ENCODE data around the gene TMEM108.

Gene TMEM108

GRCh38 chr3:133440652-133441051 is 402.5 kb downstream of the TMEM108 start:
- DNase-seq = no peak

DNA sequence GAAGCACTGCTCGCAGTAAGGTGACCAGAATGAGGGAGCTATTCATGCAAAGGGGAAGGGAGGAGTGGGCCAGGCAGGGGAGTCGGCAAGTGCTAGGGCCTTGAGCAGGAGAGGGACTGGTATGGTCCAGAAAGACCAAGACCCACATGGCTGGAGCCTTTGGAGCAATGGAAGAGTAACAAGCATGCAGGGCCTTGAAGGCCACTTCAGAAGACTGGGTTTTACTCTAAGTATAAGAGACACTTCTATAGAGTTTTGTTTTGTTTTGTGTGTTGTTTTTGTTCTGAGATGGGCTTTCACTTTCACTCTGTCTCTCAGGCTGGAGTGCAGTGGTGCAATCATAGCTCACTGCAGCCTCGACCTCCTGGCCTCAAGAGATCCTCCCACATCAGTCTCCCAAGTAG is 403.7 kb downstream of the TMEM108 start:
- peak in 1 of 2 donors; percentile 22 for DNase-seq

DNA sequence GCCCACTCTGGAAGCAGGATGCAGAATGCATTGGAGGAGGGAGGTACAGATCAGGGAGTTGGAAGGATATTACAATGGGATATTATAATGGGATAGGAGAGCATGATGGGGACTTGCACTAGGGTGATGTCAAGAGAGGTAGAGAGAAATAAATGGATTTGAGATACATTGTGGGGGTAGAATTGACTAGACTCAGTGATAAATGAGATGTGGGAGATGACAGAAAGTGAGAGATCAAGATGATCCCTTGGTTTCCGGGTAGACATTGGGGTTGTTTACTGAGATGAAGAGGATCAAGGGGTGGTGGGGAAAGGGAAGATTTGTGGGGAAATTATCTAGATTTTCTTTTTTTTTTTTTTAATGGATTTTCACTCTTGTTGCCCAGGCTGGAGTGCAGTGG is 404.3 kb downstream of the TMEM108 start:
- DNase-seq = no peak

- no peak for DNase-seq
Observed at GRCh38 chr3:133443649-133444422, 405.6 kb downstream of the TMEM108 start.

- no peak for DNase-seq
Observed at GRCh38 chr3:133444423-133444774, 406.2 kb downstream of the TMEM108 start.

DNA sequence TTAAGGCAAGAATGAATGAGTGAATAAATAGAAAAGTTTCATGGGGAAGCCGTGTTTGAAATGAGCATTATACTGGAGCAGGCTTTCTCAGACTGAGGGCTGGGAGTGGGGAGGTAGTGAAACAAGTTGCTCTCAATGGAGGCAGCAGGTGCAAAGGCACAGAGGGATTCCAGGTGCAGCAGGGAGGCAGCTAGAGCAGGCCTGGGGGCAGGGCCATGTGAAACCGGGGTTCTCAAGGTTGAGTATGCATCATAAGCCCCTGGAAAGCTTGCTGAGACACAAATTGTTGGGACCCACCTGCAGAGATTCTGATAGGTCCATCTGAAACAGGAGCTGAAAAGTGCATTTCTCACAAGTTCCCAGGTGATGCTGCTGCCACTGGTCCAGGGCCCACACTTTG is 406.9 kb downstream of the TMEM108 start:
- DNase-seq = no peak

Data from CD4-positive, alpha-beta T cell treated with Interleukin-1 beta for 1 hour (primary cell).